Stimulated activated CD4-positive, alpha-beta T cell treated with anti-CD3 and anti-CD28 coated beads, Interleukin-15, amount 100 ng/mL, for 1 hour (primary cell): ENCODE data around the gene MOB3A.

Experiments
- DNase-seq, 2 donors: peaks; one replicate each; pipeline ENCODE4 v3.0.0-alpha.2; 2020; ENCODE audit warnings: low read depth in 1 of 2, low spot score in 1 of 2

MOB3A gene

DNA sequence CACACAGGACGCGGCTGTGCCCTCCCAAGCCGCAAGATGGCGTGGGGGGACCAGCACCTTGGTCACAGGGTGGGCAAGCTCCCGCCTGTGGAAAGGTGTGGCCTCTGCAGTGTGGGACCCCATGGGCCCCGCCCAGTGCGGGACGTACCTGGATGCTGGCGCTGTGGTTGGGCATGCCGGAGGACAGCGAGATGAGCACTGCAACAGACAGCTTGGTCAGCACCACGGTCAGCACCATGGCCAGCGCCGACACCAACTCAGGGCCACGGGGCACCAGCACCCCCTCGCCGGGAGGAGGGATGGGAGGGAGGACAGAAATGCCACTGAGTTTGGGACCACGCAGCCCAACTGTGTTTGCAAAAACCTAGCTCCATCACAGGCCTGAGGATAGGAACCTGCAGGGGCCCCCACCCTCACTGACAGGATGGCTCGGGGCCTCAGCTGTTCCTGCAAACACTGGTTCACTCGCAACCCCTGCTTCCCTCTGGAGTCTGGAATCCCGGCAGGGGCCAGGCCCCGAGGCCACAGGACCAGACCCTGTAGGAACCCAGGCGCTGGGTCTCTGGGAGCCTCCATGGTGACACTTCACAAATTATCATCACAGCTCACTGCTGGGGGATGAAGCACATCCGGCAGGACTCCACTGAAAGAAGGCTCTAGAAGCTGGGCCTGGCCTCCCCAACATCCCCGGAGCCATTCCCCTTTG, 27.7 kb upstream of the MOB3A start:
- DNase-seq, result no peak

DNA sequence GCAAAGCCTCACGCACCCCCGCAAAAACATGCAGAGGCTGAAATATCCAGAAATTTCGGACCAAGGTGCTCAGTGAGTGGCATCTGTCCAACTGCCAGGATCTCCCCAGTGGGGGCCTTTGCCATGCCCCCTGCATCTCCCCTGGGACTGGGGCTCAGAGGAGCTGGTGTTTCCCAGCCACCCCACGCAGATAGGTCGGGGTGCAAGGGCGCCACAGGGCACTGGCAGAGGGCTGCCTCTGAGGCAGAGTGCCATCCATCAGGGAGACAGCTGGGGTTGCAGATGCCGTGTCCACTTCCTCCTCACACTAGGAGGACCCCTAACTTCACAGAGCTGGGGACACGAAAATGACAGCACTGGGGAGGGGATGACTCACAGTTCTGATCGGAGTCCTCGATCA, 26.9 kb upstream of the MOB3A start:
- DNase-seq, result no peak

DNA sequence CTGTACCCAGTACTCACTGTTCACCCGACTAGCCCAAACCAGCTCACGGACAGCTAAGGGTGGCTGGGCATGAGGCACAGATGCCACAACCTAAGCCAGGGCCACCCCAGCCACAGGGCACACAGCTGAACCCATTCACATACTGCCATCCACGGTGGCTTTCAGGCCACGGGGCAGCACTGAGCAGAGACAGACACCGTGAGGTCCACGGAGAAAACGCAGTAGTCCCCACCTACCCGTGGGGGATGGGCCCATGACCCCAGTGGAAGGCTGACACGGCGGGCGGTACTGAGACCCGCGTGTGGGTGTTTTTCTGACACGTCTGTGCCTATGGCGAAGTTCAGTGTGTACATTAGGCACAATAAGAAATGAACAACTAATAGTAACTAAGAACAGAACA, 26.1 kb upstream of the MOB3A start:
- DNase-seq, result no peak

GRCh38 chr19:2121416-2122051, 25.4 kb upstream of the MOB3A start:
- no peak for DNase-seq

DNA sequence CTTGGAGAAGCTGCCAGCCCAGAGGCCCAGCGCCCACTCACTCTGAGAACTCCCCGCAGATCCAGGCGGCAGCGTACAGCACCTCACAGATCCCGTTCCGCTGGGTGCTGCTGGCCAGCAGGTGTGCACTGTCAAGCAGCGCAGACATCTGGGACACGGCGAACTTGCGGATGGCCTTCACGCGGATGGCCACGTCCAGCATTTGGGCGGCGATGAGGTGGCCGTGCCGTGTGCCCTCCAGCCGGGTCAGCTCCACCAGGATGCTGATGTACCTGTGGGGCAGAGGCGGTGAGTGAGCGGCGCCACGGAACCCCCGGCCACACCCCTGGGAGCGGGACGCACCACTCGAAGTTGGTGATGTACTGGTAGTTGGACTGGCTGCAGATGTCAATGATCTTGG, 24.7 kb upstream of the MOB3A start:
- DNase-seq, result no peak

DNA sequence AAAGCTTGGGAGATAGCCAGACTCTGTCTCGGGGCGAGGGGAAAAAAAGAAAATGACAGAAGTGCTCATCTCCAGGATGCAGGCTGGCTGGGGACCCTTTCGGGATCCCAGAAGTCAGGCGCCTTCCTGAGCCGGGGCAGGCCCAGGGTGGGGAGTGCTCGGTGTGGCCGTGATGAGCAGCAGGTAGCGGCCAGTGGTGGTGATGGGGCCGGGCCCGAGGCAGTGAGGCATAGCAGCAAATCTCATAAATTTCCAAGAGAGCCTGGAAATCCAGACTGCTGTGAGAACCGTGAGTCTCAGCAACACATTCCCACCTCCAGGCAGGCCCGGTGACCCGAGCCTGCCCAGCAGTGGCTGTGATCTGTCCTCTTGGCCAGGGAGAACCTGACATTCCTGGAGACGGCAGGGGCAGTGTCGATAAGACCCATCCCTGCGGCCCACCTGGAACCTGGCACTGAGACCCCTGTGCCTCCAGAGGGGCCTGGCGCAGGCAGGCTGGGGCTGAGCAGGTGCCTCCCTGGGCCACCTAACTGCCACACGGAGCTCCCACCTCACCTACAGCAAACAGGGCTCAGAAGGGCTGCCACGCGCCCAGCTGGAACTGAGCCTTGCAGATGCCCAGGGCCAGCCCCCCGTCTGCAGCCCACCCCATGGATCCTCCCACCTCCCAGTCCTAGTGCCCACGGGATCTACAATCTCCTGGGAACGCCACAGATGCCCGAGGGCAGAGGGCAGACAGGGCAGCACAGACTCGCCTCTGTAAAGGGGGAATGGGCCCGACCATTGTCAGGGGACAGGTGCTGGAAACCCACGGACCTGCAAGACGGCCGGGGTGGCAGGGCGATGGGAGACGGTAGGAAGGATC, 24.0 kb upstream of the MOB3A start:
- no peak for DNase-seq

- no peak for DNase-seq
Measured at GRCh38 chr19:2118438-2118837, 22.3 kb upstream of the MOB3A start.

DNA sequence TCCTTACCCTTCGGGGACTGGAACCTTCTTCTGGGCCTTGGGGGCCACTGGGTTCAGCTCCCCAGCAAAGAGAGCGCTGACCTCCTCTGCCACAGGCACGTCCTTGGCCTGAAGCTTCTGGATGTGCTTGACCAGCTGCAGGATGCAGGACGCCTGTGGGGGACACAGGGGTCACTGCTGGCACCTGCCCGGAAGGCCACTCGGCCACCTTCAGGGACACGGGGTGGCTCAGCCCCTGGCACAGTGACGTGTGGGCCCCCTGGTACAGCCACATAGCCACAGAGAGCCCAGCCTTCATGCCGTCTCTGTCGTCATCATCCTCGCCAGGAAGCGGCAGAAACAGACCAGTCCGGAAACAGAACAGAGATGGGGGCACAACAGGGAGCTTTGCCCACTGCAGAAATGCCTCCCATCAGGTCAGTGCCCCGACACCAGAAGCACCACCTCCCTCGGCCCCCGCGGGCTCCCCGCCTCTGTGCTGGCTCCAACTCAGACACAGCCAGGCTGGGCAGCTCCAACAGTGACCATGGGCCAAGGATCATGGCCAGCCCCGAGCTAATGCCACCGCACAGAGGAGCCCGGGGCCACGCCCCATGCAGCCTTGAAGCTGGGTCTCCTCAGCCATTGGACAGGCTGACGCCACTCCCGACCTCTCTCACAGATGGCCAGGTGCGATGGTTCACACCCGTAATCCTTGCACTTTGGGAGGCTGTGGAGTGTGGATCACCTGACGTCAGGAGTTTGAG, 21.3 kb upstream of the MOB3A start:
- DNase-seq, result no peak

GRCh38 chr19:2116507-2116906, 20.4 kb upstream of the MOB3A start:
- DNase-seq, result no peak

DNA sequence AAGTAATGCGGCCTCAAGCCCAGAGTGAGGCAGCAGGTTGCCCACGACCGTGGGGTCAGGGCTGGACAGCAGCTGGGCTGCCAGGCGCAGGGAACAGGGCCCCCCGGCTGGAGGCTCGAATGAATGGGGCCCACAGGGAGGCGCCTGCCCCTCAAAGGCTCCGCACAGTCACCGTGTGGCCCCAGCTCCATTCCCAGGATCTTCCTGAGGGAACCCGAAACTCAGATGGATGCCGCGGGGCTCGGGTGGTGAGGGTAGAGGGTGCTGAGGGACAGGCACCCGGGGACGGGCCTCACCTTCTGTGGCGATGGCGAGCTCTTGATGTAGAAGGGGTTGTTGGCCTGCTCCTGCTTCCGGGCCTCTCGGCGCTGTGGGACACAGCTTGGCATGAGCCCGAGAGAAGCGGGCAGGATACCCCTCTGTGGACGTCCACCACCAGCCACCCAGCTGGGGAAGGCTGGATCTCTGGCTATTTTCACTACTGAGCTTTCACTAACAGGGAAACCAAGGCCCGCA, 19.8 kb upstream of the MOB3A start:
- DNase-seq, result no peak

DNA sequence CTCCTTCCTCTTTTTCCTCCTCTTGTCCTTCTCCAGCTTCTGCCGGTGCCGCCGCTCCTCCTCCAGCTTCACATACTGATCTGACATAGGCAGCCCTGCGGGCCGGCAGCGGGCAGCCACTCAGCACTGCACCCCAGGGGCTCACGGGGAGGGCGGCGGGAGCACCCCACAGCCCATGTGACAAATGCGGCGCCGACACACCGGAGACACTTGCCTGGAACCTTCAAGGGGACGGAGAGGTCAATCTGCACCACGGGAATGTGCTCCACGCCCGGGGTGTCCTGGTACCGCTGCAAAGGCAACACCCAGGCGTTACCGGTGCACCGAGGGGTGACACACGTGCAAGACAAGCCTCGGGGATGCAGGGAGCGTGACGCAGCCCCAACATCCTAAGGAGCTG, 19.2 kb upstream of the MOB3A start:
- no peak for DNase-seq

- DNase-seq, result no peak
Measured at GRCh38 chr19:2114821-2115220, 18.7 kb upstream of the MOB3A start.

- DNase-seq, result no peak
Measured at GRCh38 chr19:2114218-2114617, 18.1 kb upstream of the MOB3A start.

GRCh38 chr19:2113439-2114211, 17.5 kb upstream of the MOB3A start:
- DNase-seq, result no peak

DNA sequence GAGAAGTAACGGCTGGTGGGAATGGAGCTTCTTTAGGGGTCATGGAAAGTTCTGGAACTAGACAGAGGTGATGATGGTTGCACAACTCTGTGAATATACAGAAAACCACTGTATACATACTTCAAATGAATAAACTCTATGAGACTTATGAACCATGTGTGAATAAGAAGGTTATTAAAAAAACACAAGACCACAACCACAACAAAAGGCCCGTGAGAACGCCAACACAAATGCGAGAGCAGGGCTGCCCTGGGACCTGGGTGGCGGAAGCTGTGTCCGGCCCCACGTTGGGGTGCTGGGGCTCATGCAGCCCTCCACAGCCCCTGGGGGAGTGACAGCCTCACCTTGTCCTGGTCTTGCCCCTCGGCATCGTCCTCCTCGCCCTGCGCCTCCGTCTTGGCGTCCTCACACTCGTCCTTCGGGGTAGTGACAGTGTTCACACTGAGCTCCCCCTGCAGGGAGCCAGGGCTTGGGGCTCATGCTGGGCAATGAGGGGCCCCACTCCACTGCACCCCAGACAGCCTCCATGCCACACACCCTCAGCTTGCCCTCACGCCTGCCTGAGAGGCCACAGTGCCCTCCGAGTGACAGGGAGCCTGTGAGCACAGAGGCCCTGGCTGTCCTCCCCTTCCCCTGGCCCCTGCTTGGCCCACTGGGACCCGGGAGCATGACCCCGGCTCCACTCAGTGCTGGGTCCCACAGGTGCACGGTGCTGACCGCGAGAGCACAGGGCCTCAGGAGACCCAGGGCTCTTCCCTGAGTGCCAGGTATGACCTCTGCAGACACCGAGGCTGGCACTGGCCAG, 16.6 kb upstream of the MOB3A start:
- no peak for DNase-seq

- DNase-seq, result no peak
Measured at GRCh38 chr19:2111886-2112285, 15.8 kb upstream of the MOB3A start.

DNA sequence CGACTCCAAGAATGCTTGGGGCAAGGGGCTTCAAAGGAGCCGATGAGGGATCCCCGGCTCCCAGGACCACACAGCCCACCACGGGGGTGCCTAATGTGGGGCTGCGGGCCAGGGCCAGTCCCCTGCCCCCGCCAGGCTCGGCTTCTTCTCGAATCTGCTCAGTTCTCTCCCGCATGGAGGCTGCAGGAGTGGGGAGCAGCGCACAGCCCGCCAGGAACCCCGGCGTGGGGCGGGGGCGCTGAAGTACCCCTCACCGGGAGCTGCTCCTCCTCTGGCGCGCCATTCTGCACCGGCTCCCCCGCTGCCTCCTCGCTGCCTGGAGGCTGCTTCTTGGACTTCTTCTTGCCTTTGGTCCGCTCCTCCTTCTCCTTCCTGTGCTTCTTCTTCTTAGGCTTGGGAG, 15.3 kb upstream of the MOB3A start:
- DNase-seq, result no peak

GRCh38 chr19:2110822-2111221, 14.7 kb upstream of the MOB3A start:
- no peak for DNase-seq

DNA sequence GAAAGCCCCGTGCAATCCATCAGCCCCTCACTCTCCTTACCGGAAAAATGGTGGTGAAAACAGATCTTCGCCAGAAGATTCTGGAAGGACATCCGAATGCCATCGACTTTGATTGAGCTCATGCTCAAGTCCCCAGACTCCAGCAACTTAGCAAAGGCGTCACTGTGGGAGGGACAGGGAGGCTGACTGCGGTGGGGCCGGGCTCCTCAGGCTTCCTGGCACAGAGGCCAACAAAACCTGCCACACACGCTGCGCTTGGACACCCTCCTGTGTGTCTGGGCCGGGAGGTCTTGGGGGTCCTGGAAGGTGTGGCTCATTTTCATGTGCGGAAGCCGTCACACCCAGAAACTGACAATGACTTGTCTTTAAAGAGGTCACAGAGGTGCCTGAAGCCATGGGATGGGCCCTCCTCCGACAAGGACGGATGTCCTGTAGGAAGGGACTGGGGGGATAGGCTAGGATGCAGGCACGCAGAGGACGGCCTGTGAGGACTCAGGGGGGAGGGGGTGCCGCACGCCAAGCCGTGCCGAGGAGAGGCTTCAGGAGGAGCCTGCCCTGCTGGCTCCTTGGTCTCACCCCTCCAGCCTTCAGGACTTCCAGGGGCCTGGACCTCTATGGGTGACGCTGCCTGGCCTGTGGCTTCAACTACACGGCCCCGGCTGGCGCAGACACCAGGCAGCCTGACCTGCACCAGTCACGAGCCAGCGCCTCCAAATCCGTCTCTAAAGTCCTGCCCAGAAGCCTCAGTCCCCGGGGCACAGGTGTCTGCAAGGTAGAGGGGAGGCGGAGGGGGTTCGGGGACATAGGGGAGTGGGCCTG, 13.1 kb upstream of the MOB3A start:
- DNase-seq, result no peak
